ENCODE results near the gene PLPP3. TPM values are rescaled to one million over a fixed set of nuclear protein-coding genes. Genes with fewer than 3 reads are reported as not detected.

Gene PLPP3
- total RNA-seq, 1 experiment from 2014 or later = 26.7 TPM

DNA sequence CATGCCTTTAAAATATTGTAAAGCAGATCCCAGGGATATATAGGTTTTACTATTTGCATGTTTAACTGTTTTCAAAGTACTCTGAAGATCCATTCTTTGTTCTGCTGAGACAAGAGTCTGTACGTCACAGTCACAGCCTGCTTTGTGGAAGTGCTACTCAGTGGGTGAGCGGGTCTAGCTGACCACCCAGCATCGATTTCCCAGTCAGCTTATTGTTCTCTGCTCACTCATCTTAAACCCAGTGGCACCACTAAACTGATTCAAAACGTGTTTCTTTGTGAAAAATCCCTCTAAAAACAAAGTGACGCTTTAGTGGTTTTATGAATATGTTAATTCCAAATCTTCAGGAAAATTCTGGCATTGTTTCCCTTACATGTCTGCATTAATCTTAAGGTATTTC, 12.4 kb downstream of the PLPP3 start:
- no peak overlapping the region for H3K9ac ChIP-seq (ENCODE audit: extremely low read depth, insufficient read length, low read length)
- peaks cover 10 to 19% (median 11%) of the 10 kb centered on the region in 3 experiments for H3K36me3 Mint-ChIP-seq (ENCODE audit: insufficient read depth in 1 of 3, low read depth in 3 of 3)
- H2BK20ac ChIP-seq (ENCODE audit: low read depth, low read length, poor library complexity, severe bottlenecking) = no peak overlapping the region
- H3K23me2 ChIP-seq (ENCODE audit: insufficient read length, low read depth, low read length, poor library complexity, severe bottlenecking) = no peaks in the 10 kb centered on the region
- H4K20me1 ChIP-seq (ENCODE audit: control insufficient read depth, insufficient read depth, insufficient read length) = no peaks in the 10 kb centered on the region
- H3K56ac ChIP-seq (ENCODE audit: insufficient read length, low read depth, low read length) = no peak overlapping the region
- peaks cover 3 to 5% of the 10 kb centered on the region in 2 experiments; a peak in 4 of 5 replicates for H3K9me3 Mint-ChIP-seq
- no peak overlapping the region for H4K91ac ChIP-seq (ENCODE audit: insufficient read length, low read depth, low read length)
- H4K5ac ChIP-seq (ENCODE audit: insufficient read length, low read depth, low read length) = no peak overlapping the region
- no peak overlapping the region for H4K8ac ChIP-seq (replicated peaks; ENCODE audit: insufficient read length, low read depth, low read length)
- H2AFZ ChIP-seq (ENCODE audit: low read length) = no peak overlapping the region
- no peak overlapping the region for H3K14ac ChIP-seq (ENCODE audit: insufficient read depth, low read length)
- no peak overlapping the region for H3K4ac ChIP-seq (ENCODE audit: low read depth, low read length)
- H3K23ac ChIP-seq (ENCODE audit: insufficient read length, low read depth, low read length) = no peak overlapping the region
- H3K4me2 ChIP-seq (ENCODE audit: insufficient read depth, insufficient read length, low read length) = no peak overlapping the region
- no peak overlapping the region for H2BK15ac ChIP-seq (ENCODE audit: low read depth, low read length)
- H3K4me3 Mint-ChIP-seq = no peak overlapping the region
- H3K4me1 ChIP-seq (ENCODE audit: insufficient read depth, low read length) = peaks cover 38% of the 10 kb centered on the region
- peak overlapping the region; percentile 84 to 94 (median 94); a peak in 6 of 7 replicates for H3K27ac Mint-ChIP-seq
- TF ChIP-seq, protein P1, sequence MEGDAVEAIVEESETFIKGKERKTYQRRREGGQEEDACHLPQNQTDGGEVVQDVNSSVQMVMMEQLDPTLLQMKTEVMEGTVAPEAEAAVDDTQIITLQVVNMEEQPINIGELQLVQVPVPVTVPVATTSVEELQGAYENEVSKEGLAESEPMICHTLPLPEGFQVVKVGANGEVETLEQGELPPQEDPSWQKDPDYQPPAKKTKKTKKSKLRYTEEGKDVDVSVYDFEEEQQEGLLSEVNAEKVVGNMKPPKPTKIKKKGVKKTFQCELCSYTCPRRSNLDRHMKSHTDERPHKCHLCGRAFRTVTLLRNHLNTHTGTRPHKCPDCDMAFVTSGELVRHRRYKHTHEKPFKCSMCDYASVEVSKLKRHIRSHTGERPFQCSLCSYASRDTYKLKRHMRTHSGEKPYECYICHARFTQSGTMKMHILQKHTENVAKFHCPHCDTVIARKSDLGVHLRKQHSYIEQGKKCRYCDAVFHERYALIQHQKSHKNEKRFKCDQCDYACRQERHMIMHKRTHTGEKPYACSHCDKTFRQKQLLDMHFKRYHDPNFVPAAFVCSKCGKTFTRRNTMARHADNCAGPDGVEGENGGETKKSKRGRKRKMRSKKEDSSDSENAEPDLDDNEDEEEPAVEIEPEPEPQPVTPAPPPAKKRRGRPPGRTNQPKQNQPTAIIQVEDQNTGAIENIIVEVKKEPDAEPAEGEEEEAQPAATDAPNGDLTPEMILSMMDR (conservative IDR thresholded peaks at IDR 0.05) = no peak
- H3T11ph ChIP-seq (ENCODE audit: low read length) = no peak overlapping the region
- DNase-seq = no peak
- no peak overlapping the region for H2BK12ac ChIP-seq (ENCODE audit: insufficient read length, low read depth, low read length)
- H2BK120ac ChIP-seq (ENCODE audit: low read depth, low read length, poor library complexity, severe bottlenecking) = no peak overlapping the region
- H3K27ac ChIP-seq (ENCODE audit: insufficient read length, low read depth, low read length) = no peak overlapping the region
- H3K9me3 ChIP-seq (ENCODE audit: control insufficient read depth, low read depth, low read length) = no peaks in the 10 kb centered on the region
- WGBS (ENCODE audit: extremely low coverage, insufficient read length, low lambda C conversion rate) = no CpG with 5 or more reads among the region's 5 CpGs
- no peak overlapping the region for H2BK5ac ChIP-seq (ENCODE audit: insufficient read length, low read length)
- no peaks in the 10 kb centered on the region for H3K27me3 ChIP-seq (ENCODE audit: insufficient read depth, low read length)
- no peaks in the 10 kb centered on the region for H3K27me3 Mint-ChIP-seq (ENCODE audit: low read depth)
- H3K18ac ChIP-seq (ENCODE audit: insufficient read length, low read depth, low read length) = no peak overlapping the region
- H3K79me2 ChIP-seq (ENCODE audit: insufficient read depth, low read length) = peaks cover 30% of the 10 kb centered on the region; the same call in 1 of the 2 replicates
- no peak overlapping the region for H2AK5ac ChIP-seq (ENCODE audit: insufficient read length, low read length)
- no peaks in the 10 kb centered on the region for H3K79me1 ChIP-seq (ENCODE audit: insufficient read depth, low read depth, low read length, poor library complexity, severe bottlenecking)
- H3K4me1 Mint-ChIP-seq = peaks cover 83 to 87% of the 10 kb centered on the region in 2 experiments

Measured in H9 (cell line).